ENCODE data around the gene BMERB1. TPM values are rescaled to one million over a fixed set of nuclear protein-coding genes. Genes with fewer than 3 reads are reported as not detected.
"Not testable (repeated sequence)": the region's sequence is repeated elsewhere in the genome, so short reads cannot be mapped to it uniquely, and the experiment has no call there.

Gene BMERB1
- total RNA-seq, 1 donor from 2014 or later = 75.3 TPM

GRCh38 chr16:15398618-15399316 lies 35.6 kb upstream of the BMERB1 start:
- no peaks in the 10 kb centered on the region for H3K9me3 ChIP-seq (replicated peaks)
- peaks cover 12% of the 10 kb centered on the region for H3K27me3 ChIP-seq (ENCODE audit: low read depth)
- DNase-seq = no peak
- no peak overlapping the region for H3K27ac ChIP-seq (replicated peaks)
- H3K4me3 ChIP-seq = no peak overlapping the region
- H3K36me3 ChIP-seq = peaks cover 4% of the 10 kb centered on the region
- no peak for TF ChIP-seq CTCF (IDR thresholded peaks at IDR 0.05; ENCODE audit: borderline replicate concordance)
- H3K4me1 ChIP-seq = peaks cover 6% of the 10 kb centered on the region
- intact Hi-C loops (cut with micrococcal nuclease) = no loop called here

- no peak for TF ChIP-seq CTCF (IDR thresholded peaks at IDR 0.05; ENCODE audit: borderline replicate concordance)
- H3K36me3 ChIP-seq = peaks cover 4% of the 10 kb centered on the region
- H3K9me3 ChIP-seq (replicated peaks) = no peaks in the 10 kb centered on the region
- peaks cover 12% of the 10 kb centered on the region for H3K27me3 ChIP-seq (ENCODE audit: low read depth)
- intact Hi-C loops (cut with micrococcal nuclease) = no loop called here
- no peak overlapping the region for H3K4me3 ChIP-seq
- H3K4me1 ChIP-seq = peaks cover 6% of the 10 kb centered on the region
- H3K27ac ChIP-seq (replicated peaks) = no peak overlapping the region
- DNase-seq = no peak
Measured at GRCh38 chr16:15399317-15399716, 35.1 kb upstream of the BMERB1 start.

- H3K9me3 ChIP-seq (replicated peaks); DNase-seq; H3K4me3 ChIP-seq; H3K27ac ChIP-seq (replicated peaks); H3K36me3 ChIP-seq; intact Hi-C loops (cut with micrococcal nuclease); H3K4me1 ChIP-seq: not testable (repeated sequence)
- H3K27me3 ChIP-seq (ENCODE audit: low read depth) = peaks cover 12% of the 10 kb centered on the region
Measured at GRCh38 chr16:15400314-15400713, 34.1 kb upstream of the BMERB1 start.

- Histone ChIP-seq H3K4me3 (no peak overlapping the region), H3K9me3 (replicated peaks) (no peaks in the 10 kb centered on the region), H3K36me3 (peaks cover 4% of the 10 kb centered on the region), H3K4me1 (no peaks in the 10 kb centered on the region), H3K27me3 (ENCODE audit: low read depth) (no peaks in the 10 kb centered on the region), H3K27ac (replicated peaks) (no peak overlapping the region)
- no peak for TF ChIP-seq CTCF (IDR thresholded peaks at IDR 0.05; ENCODE audit: borderline replicate concordance)
- intact Hi-C loops (cut with micrococcal nuclease) = no loop called here
- DNase-seq = no peak
Measured at GRCh38 chr16:15401972-15402371, 32.4 kb upstream of the BMERB1 start.

GRCh38 chr16:15403392-15403995 lies 30.9 kb upstream of the BMERB1 start:
- Histone ChIP-seq H3K4me3 (no peak overlapping the region), H3K36me3 (peaks cover 4% of the 10 kb centered on the region), H3K4me1 (no peaks in the 10 kb centered on the region), H3K27ac (replicated peaks) (no peak overlapping the region), H3K27me3 (ENCODE audit: low read depth) (no peaks in the 10 kb centered on the region), H3K9me3 (replicated peaks) (no peaks in the 10 kb centered on the region)
- TF ChIP-seq CTCF (IDR thresholded peaks at IDR 0.05; ENCODE audit: borderline replicate concordance) = no peak
- no peak for DNase-seq
- intact Hi-C loops (cut with micrococcal nuclease) = no loop called here

GRCh38 chr16:15404091-15404490 lies 30.3 kb upstream of the BMERB1 start:
- peak overlapping the region; percentile 56 for H3K27ac ChIP-seq (replicated peaks)
- H3K36me3 ChIP-seq; H3K4me3 ChIP-seq; intact Hi-C loops (cut with micrococcal nuclease); H3K4me1 ChIP-seq; H3K9me3 ChIP-seq (replicated peaks); H3K27me3 ChIP-seq (ENCODE audit: low read depth); DNase-seq: not testable (repeated sequence)
